K562 (cell line): ENCODE measurements around the gene RGL4. TPM values are rescaled to one million over a fixed set of nuclear protein-coding genes. Genes with fewer than 3 reads are reported as not detected.

ENCODE experiments used
- AFF1 ChIP-seq, 2 experiments: fragments of 450-650 bp; IDR thresholded peaks; 2 replicates each; pipeline ENCODE4 v1.6.1; 2018; ENCODE audit warnings: mild to moderate bottlenecking in 2 of 2, low read depth in 1 of 2; ENCODE audit not compliant: partially characterized antibody in 2 of 2
- E2F6 ChIP-seq, 2 experiments: IDR thresholded peaks; 2 replicates each; pipeline ENCODE4 v1.6.1; 2011; ENCODE audit warnings: borderline replicate concordance in 1 of 2, control low read depth in 1 of 2, low read depth in 1 of 2, low read length in 1 of 2, mild to moderate bottlenecking in 1 of 2, mixed read lengths in 1 of 2, moderate library complexity in 1 of 2; ENCODE audit not compliant: insufficient read depth in 1 of 2, insufficient read length in 1 of 2, poor library complexity in 1 of 2, severe bottlenecking in 1 of 2; ENCODE audit errors: extremely low read depth in 1 of 2
- ELF4 ChIP-seq: fragments of 450-650 bp; formaldehyde crosslinking; IDR thresholded peaks from 2 replicates; pipeline ENCODE4 v1.4.0; 2022; ENCODE audit warnings: missing genetic modification characterization
- KHSRP ChIP-seq: fragments of 450-650 bp; IDR thresholded peaks from 2 replicates; pipeline ENCODE4 v1.6.1; 2017
- LARP7 ChIP-seq: fragments of 450-650 bp; IDR thresholded peaks from 2 replicates; pipeline ENCODE4 v1.6.1; 2016
- MTA2 ChIP-seq: fragments of 450-650 bp; IDR thresholded peaks from 2 replicates; pipeline ENCODE4 v1.6.1; 2016; ENCODE audit warnings: low read depth
- NEUROD1 ChIP-seq: fragments of 150-350 bp; IDR thresholded peaks from 2 replicates; pipeline ENCODE4 v1.6.1; 2014; ENCODE audit warnings: borderline replicate concordance, low read length, low read depth; ENCODE audit not compliant: partially characterized antibody
- NKRF ChIP-seq: fragments of 450-650 bp; IDR thresholded peaks from 2 replicates; pipeline ENCODE4 v1.6.1; 2016; ENCODE audit warnings: borderline replicate concordance
- NR1H2 ChIP-seq: sonication (generic); formaldehyde crosslinking; IDR thresholded peaks from 2 replicates; pipeline ENCODE4 v1.4.0; 2020; ENCODE audit warnings: mild to moderate bottlenecking, missing genetic modification reagents
- NR2C2 ChIP-seq, 2 experiments: fragments of 200-800 bp in 1 of 2; sonication (Bioruptor generic) in 1 of 2; sonication (generic) in 1 of 2; formaldehyde crosslinking in 1 of 2; IDR thresholded peaks; 2 replicates each; pipeline versions ENCODE4 v1.6.1 to v1.8.0; 2016 to 2022; ENCODE audit warnings: mild to moderate bottlenecking in 1 of 2, missing compliant biosample characterization in 1 of 2, missing genetic modification characterization in 1 of 2, missing genetic modification reagents in 1 of 2
- PHF8 ChIP-seq: fragments of 200-600 bp; sonication (generic); IDR thresholded peaks from 2 replicates; pipeline ENCODE4 v1.6.1; 2012; ENCODE audit warnings: mixed run types, mild to moderate bottlenecking, inconsistent platforms, low read length, moderate library complexity, borderline replicate concordance
- POLR3G ChIP-seq: IDR thresholded peaks from 2 replicates; pipeline ENCODE4 v1.6.1; 2011; ENCODE audit not compliant: insufficient read length, insufficient replicate concordance; ENCODE audit errors: extremely low read depth
- PTRF ChIP-seq: fragments of 450-650 bp; IDR thresholded peaks from 2 replicates; pipeline ENCODE4 v1.6.1; 2016; ENCODE audit warnings: mild to moderate bottlenecking, missing genetic modification characterization, missing compliant biosample characterization
- RFX5 ChIP-seq: IDR thresholded peaks from 2 replicates; pipeline ENCODE4 v1.6.1; 2011; ENCODE audit warnings: low read depth, mild to moderate bottlenecking, improper control_type of control experiment, low read length
- RHOXF2B ChIP-seq: fragments of 250-450 bp; sonication (Bioruptor Pico); conservative IDR thresholded peaks from 2 replicates; pipeline ENCODE4 v1.5.1; 2021
- SIN3B ChIP-seq: fragments of 450-650 bp; IDR thresholded peaks from 2 replicates; pipeline ENCODE4 v1.6.1; 2017; ENCODE audit warnings: low read depth, mild to moderate bottlenecking, moderate library complexity
- ZNF780A ChIP-seq: fragments of 250-450 bp; sonication (Bioruptor Pico); IDR thresholded peaks from 2 replicates; pipeline ENCODE4 v1.5.0; 2021; ENCODE audit warnings: mild to moderate bottlenecking
- polyA plus RNA-seq, 8 experiments: library from polyadenylated mRNA; depleted of rRNA in 4 of 8; stranded (reverse) in 5 of 8; unstranded in 3 of 8; fragments of >200 nt; fragmentation: Nextera tagmentation in 2 of 8; fragmentation: Illumina TruSeq in 1 of 8; extraction: Ambion mirVana in 2 of 8; extraction: Trizol in 1 of 8; gene quantifications; 2 replicates each; pipeline versions ENCODE4 v1.2.1 to v1.2.3, GENCODE V29; 2011 to 2014; ENCODE audit warnings: inconsistent platforms in 1 of 8, missing spikeins in 1 of 8
- total RNA-seq, 7 experiments: library from RNA; depleted of rRNA in 6 of 7; stranded (reverse); fragments of >200 nt in 6 of 7; fragmentation: Illumina TruSeq in 2 of 7; extraction: Trizol in 2 of 7; gene quantifications; 2 replicates each; pipeline versions ENCODE4 v1.2.1 to v1.2.3, GENCODE V29; 2011 to 2021; ENCODE audit warnings: low replicate concordance in 1 of 7
- TF ChIP-seq, protein P1 (sequence below): fragments of 450-650 bp; formaldehyde crosslinking; IDR thresholded peaks from 2 replicates; pipeline ENCODE4 v1.4.0; 2022; ENCODE audit warnings: mild to moderate bottlenecking, moderate library complexity

Gene RGL4
- total and polyA plus RNA-seq, 9 of the 15 experiments (the other 6 are each of a cell fraction or from before 2014, with no cell fraction given) = not detected

- TF ChIP-seq KHSRP = peak; percentile 62; the same call in 1 of the 2 replicates
- TF ChIP-seq ZNF780A = no peak
- TF ChIP-seq SIN3B = peak; percentile 68
- no peak for TF ChIP-seq RHOXF2B (CRISPR knock-in tag)
- TF ChIP-seq, protein P1, sequence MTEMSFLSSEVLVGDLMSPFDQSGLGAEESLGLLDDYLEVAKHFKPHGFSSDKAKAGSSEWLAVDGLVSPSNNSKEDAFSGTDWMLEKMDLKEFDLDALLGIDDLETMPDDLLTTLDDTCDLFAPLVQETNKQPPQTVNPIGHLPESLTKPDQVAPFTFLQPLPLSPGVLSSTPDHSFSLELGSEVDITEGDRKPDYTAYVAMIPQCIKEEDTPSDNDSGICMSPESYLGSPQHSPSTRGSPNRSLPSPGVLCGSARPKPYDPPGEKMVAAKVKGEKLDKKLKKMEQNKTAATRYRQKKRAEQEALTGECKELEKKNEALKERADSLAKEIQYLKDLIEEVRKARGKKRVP = no peak
- no peak for TF ChIP-seq LARP7
- no peak for TF ChIP-seq RFX5
- TF ChIP-seq NEUROD1 = no peak
- TF ChIP-seq MTA2 = no peak
- TF ChIP-seq NR2C2 (CRISPR knock-in tag; IDR thresholded peaks at IDR 0.05) = peak; percentile 91
- peak; percentile 94 for TF ChIP-seq NR2C2 (tag; IDR thresholded peaks at IDR 0.05)
- no peak for TF ChIP-seq AFF1 (IDR thresholded peaks at IDR 0.05; ENCODE audit: low read depth in 1 of 2, partially characterized antibody in 2 of 2)
- TF ChIP-seq NR1H2 (CRISPR knock-in tag) = no peak
- peak; percentile 64; the same call in 1 of the 2 replicates for TF ChIP-seq NKRF
- TF ChIP-seq PTRF = no peak
- peak; percentile 92 for TF ChIP-seq E2F6 (IDR thresholded peaks at IDR 0.05; ENCODE audit: borderline replicate concordance in 1 of 2, extremely low read depth in 1 of 2, insufficient read depth in 1 of 2, insufficient read length in 1 of 2, low read depth in 1 of 2, low read length in 1 of 2, poor library complexity in 1 of 2, severe bottlenecking in 1 of 2)
- no peak for TF ChIP-seq POLR3G
- TF ChIP-seq PHF8 = peak; percentile 76; the same call in 1 of the 2 replicates
- no peak for TF ChIP-seq ELF4 (CRISPR knock-in tag)
Measured at GRCh38 chr22:23716811-23717801, 26.3 kb downstream of the RGL4 start (continued).
